ENCODE data around the gene CCHCR1.

- no peak for TF ChIP-seq FOXA1 (IDR thresholded peaks at IDR 0.05)
- no peak for TF ChIP-seq TARDBP (IDR thresholded peaks at IDR 0.05)
Observed at GRCh38 chr6:31096656-31097055, 60.9 kb downstream of the CCHCR1 start.

Data from HEK293T (cell line).